Activated CD8-positive, alpha-beta T cell treated with anti-CD3 and anti-CD28 coated beads for 36 hours (primary cell): ENCODE data around the gene TTLL3. TPM values are rescaled to one million over a fixed set of nuclear protein-coding genes. Genes with fewer than 3 reads are reported as not detected.
"Not testable (repeated sequence)": the region's sequence is repeated elsewhere in the genome, so short reads cannot be mapped to it uniquely, and the experiment has no call there.

ENCODE experiments used
- ATAC-seq: fragments of 200-7000 bp; cut with Tn5 transposase; one replicate; pipeline ENCODE4 v1.10.0; 2021; ENCODE audit warnings: mild to moderate bottlenecking, moderate library complexity
- CTCF ChIA-PET: fragments of 350-600 bp; sonication (Branson Sonifier 250); formaldehyde crosslinking; loops from one replicate; lab custom pipeline; 2021; ENCODE audit warnings: antibody characterized with exemption; lab: Charles Lee
- POLR2A ChIA-PET: fragments of 350-600 bp; sonication (Branson Sonifier 250); formaldehyde crosslinking; loops from one replicate; lab custom pipeline; 2021; ENCODE audit warnings: antibody characterized with exemption; lab: Charles Lee
- DNase-seq: peaks from one replicate; pipeline ENCODE4 v3.0.0-alpha.2; 2020
- H3K27ac Mint-ChIP-seq: one replicate; pipeline ENCODE4 v1.8.0; 2021; ENCODE audit warnings: mild to moderate bottlenecking, mixed read lengths
- H3K27me3 Mint-ChIP-seq: one replicate; pipeline ENCODE4 v1.8.0; 2021; ENCODE audit warnings: mixed read lengths
- H3K36me3 Mint-ChIP-seq: one replicate; pipeline ENCODE4 v1.8.0; 2021; ENCODE audit warnings: low read depth, mixed read lengths
- H3K4me1 Mint-ChIP-seq: one replicate; pipeline ENCODE4 v1.8.0; 2021; ENCODE audit warnings: low read depth, mixed read lengths
- H3K4me3 Mint-ChIP-seq: one replicate; pipeline ENCODE4 v1.8.0; 2021; ENCODE audit warnings: mild to moderate bottlenecking, moderate library complexity, mixed read lengths
- H3K9me3 Mint-ChIP-seq: one replicate; pipeline ENCODE4 v1.8.0; 2021; ENCODE audit warnings: mixed read lengths
- CTCF ChIP-seq: fragments of 200-600 bp; IDR thresholded peaks from one replicate; pipeline ENCODE4 v1.8.0; 2022; ENCODE audit warnings: antibody characterized with exemption, mild to moderate bottlenecking
- intact Hi-C: fragments of 100-400 bp; cut with micrococcal nuclease; formaldehyde crosslinking; loops from one replicate; pipeline ENCODE4 v1.10.0; 2022
- total RNA-seq, 2 experiments: library from RNA; stranded (reverse); gene quantifications; one replicate each; pipeline ENCODE4 v1.2.3, GENCODE V29; 2021

TTLL3 gene
- total RNA-seq, 2 experiments from 2014 or later: 52.4 to 61.1 TPM

GRCh38 chr3:9848860-9849259 lies 38.8 kb downstream of the TTLL3 start:
- H3K4me1 Mint-ChIP-seq: peaks cover 13% of the 10 kb centered on the region
- POLR2A ChIA-PET, H3K4me3 Mint-ChIP-seq, H3K9me3 Mint-ChIP-seq, H3K27ac Mint-ChIP-seq, ATAC-seq, H3K27me3 Mint-ChIP-seq, H3K36me3 Mint-ChIP-seq: not testable (repeated sequence)
- CTCF ChIA-PET: interaction anchor here (0.6 to 2.7 kb wide), 8 partner anchors 18 to 86 kb away, joined by 3 to 21 read pairs (median 4); partner anchors contain the start of genes CRELD1 and JAGN1
- intact Hi-C loops: loop anchor here (5.0 kb wide), 1 partner anchor 83 kb away; the partner anchor contains the start of gene CRELD1
- peak; percentile 65 for TF ChIP-seq CTCF
- peak; percentile 13 for DNase-seq

GRCh38 chr3:9851383-9851782 lies 41.3 kb downstream of the TTLL3 start:
- H3K4me1 Mint-ChIP-seq, CTCF ChIA-PET, ATAC-seq, POLR2A ChIA-PET, DNase-seq, H3K27ac Mint-ChIP-seq, H3K36me3 Mint-ChIP-seq, H3K27me3 Mint-ChIP-seq, H3K4me3 Mint-ChIP-seq, intact Hi-C loops, H3K9me3 Mint-ChIP-seq: not testable (repeated sequence)

- H3K9me3 Mint-ChIP-seq, DNase-seq, H3K27me3 Mint-ChIP-seq, intact Hi-C loops, H3K27ac Mint-ChIP-seq, ATAC-seq, H3K4me3 Mint-ChIP-seq, H3K36me3 Mint-ChIP-seq, H3K4me1 Mint-ChIP-seq, POLR2A ChIA-PET: not testable (repeated sequence)
- CTCF ChIA-PET: interaction anchor here (1.2 kb wide), 1 partner anchor 25 kb away, joined by 3 read pairs; no protein-coding TSS in a partner anchor
Measured at GRCh38 chr3:9851926-9852325, 41.9 kb downstream of the TTLL3 start.

- H3K4me3 Mint-ChIP-seq: no peak overlapping the region
- H3K4me1 Mint-ChIP-seq: peaks cover 3% of the 10 kb centered on the region
- no peak for ATAC-seq
- H3K9me3 Mint-ChIP-seq: no peaks in the 10 kb centered on the region
- H3K27ac Mint-ChIP-seq: no peak overlapping the region
- TF ChIP-seq CTCF: no peak
- no peak for DNase-seq
- intact Hi-C loops: no loop called here
- H3K36me3 Mint-ChIP-seq: no peaks in the 10 kb centered on the region
- CTCF ChIA-PET: interaction anchor here (1.2 to 1.6 kb wide), 2 partner anchors 24 to 79 kb away, joined by 3 to 4 read pairs; no protein-coding TSS in a partner anchor
- POLR2A ChIA-PET: no interaction called here
- H3K27me3 Mint-ChIP-seq: no peaks in the 10 kb centered on the region
Measured at GRCh38 chr3:9852528-9852927, 42.5 kb downstream of the TTLL3 start.

- H3K9me3 Mint-ChIP-seq, H3K36me3 Mint-ChIP-seq, H3K4me3 Mint-ChIP-seq, POLR2A ChIA-PET, DNase-seq, H3K4me1 Mint-ChIP-seq, ATAC-seq, H3K27ac Mint-ChIP-seq, intact Hi-C loops, H3K27me3 Mint-ChIP-seq: not testable (repeated sequence)
- CTCF ChIA-PET: interaction anchor here (0.7 to 0.9 kb wide), 2 partner anchors 9 to 351 kb away, joined by 3 read pairs; no protein-coding TSS in a partner anchor
Measured at GRCh38 chr3:9854291-9854940, 44.4 kb downstream of the TTLL3 start.

- no peaks in the 10 kb centered on the region for H3K9me3 Mint-ChIP-seq
- intact Hi-C loops: no loop called here
- POLR2A ChIA-PET: no interaction called here
- no peaks in the 10 kb centered on the region for H3K27me3 Mint-ChIP-seq
- H3K4me3 Mint-ChIP-seq: no peak overlapping the region
- CTCF ChIA-PET: interaction anchor here (0.9 kb wide), 1 partner anchor 353 kb away, joined by 3 read pairs; no protein-coding TSS in a partner anchor
- no peak for ATAC-seq
- no peak overlapping the region for H3K27ac Mint-ChIP-seq
- no peak for DNase-seq
- no peaks in the 10 kb centered on the region for H3K36me3 Mint-ChIP-seq
- no peaks in the 10 kb centered on the region for H3K4me1 Mint-ChIP-seq
- TF ChIP-seq CTCF: no peak
Measured at GRCh38 chr3:9855594-9855993, 45.5 kb downstream of the TTLL3 start.
